CD4-positive, CD25-positive, alpha-beta regulatory T cell (primary cell): ENCODE data around the gene TENM4. TPM values are rescaled to one million over a fixed set of nuclear protein-coding genes. Genes with fewer than 3 reads are reported as not detected.

Experiments
- ATAC-seq, 2 donors: fragments of 150-1000 bp; cut with Tn5 transposase; one replicate each; pipeline ENCODE4 v1.10.0; 2021; ENCODE audit warnings: low read depth in 2 of 2, moderate number of reproducible peaks in 2 of 2, moderate library complexity in 1 of 2
- DNase-seq, 3 donors: peaks; one replicate each; pipeline versions ENCODE4 v3.0.0 to v3.0.0-alpha.2; 2012 to 2022; ENCODE audit warnings: mixed read lengths in 1 of 3
- H3K27ac ChIP-seq: one replicate; pipeline ENCODE4 v1.7.0; 2013; ENCODE audit warnings: mild to moderate bottlenecking, low read length; ENCODE audit not compliant: insufficient read depth, poor library complexity, severe bottlenecking
- H3K27me3 ChIP-seq: one replicate; pipeline ENCODE4 v1.7.0; 2013; ENCODE audit warnings: low read length; ENCODE audit not compliant: control insufficient read depth, insufficient read depth
- H3K36me3 ChIP-seq: one replicate; pipeline ENCODE4 v1.7.0; 2013; ENCODE audit warnings: mild to moderate bottlenecking, low read length, moderate library complexity; ENCODE audit not compliant: control insufficient read depth, insufficient read depth
- H3K4me1 ChIP-seq: 2 replicates; pipeline ENCODE4 v1.7.0; 2013; ENCODE audit warnings: mild to moderate bottlenecking, low read length; ENCODE audit not compliant: insufficient read depth, control insufficient read depth, poor library complexity, severe bottlenecking
- H3K4me3 ChIP-seq: one replicate; pipeline ENCODE4 v1.7.0; 2013; ENCODE audit warnings: low read depth, mild to moderate bottlenecking, low read length, moderate library complexity
- H3K9me3 ChIP-seq, 2 experiments: 1 replicate in 1 of 2; 2 replicates in 1 of 2; pipeline ENCODE4 v1.7.0; 2013; ENCODE audit warnings: low read length in 2 of 2, mild to moderate bottlenecking in 1 of 2, moderate library complexity in 1 of 2; ENCODE audit not compliant: control insufficient read depth in 2 of 2
- H3K27ac Mint-ChIP-seq, 3 donors: one replicate each; pipeline ENCODE4 v1.8.0; 2020 to 2022; ENCODE audit warnings: mild to moderate bottlenecking in 3 of 3, mixed read lengths in 3 of 3, moderate library complexity in 2 of 3
- H3K27me3 Mint-ChIP-seq: one replicate; pipeline ENCODE4 v1.8.0; 2022; ENCODE audit warnings: mild to moderate bottlenecking, mixed read lengths
- H3K36me3 Mint-ChIP-seq: one replicate; pipeline ENCODE4 v1.8.0; 2020; ENCODE audit warnings: mixed read lengths
- H3K4me1 Mint-ChIP-seq, 4 donors: one replicate each; pipeline ENCODE4 v1.8.0; 2020 to 2022; ENCODE audit warnings: mixed read lengths in 4 of 4, mild to moderate bottlenecking in 1 of 4
- H3K4me3 Mint-ChIP-seq, 4 donors: one replicate each; pipeline ENCODE4 v1.8.0; 2020 to 2022; ENCODE audit warnings: mild to moderate bottlenecking in 4 of 4, mixed read lengths in 4 of 4, moderate library complexity in 3 of 4
- H3K9me3 Mint-ChIP-seq, 7 donors: one replicate each; pipeline ENCODE4 v1.8.0; 2020 to 2022; ENCODE audit warnings: mixed read lengths in 7 of 7, mild to moderate bottlenecking in 3 of 7, moderate library complexity in 2 of 7
- polyA plus RNA-seq, 4 donors: library from polyadenylated mRNA; unstranded; fragments of 300-500 nt; fragmentation: Illumina TruSeq; gene quantifications; one replicate each; pipeline ENCODE4 v1.2.3, GENCODE V29; 2021
- total RNA-seq: library from RNA; stranded (reverse); gene quantifications from one replicate; pipeline ENCODE4 v1.2.3, GENCODE V29; 2022

The TENM4 gene
- total and polyA plus RNA-seq, 5 donors from 2014 or later: 0.02 TPM; not detected in 4

- DNase-seq (no peak), ATAC-seq (no peak)
- H3K27ac ChIP-seq: no peak overlapping the region
- Mint-ChIP-seq H3K4me1 (no peaks in the 10 kb centered on the region), H3K9me3 (peaks cover 0 to 5% (median 0%) of the 10 kb centered on the region in 7 donors), H3K27me3 (peaks cover under 1% of the 10 kb centered on the region), H3K4me3 (no peak overlapping the region), H3K27ac (no peak overlapping the region), H3K36me3 (no peaks in the 10 kb centered on the region)
- peaks cover under 1% of the 10 kb centered on the region for H3K27me3 ChIP-seq
- no peak overlapping the region for H3K4me3 ChIP-seq
- no peaks in the 10 kb centered on the region for H3K9me3 ChIP-seq
- no peaks in the 10 kb centered on the region for H3K4me1 ChIP-seq
- H3K36me3 ChIP-seq: no peaks in the 10 kb centered on the region
Observed at GRCh38 chr11:78916759-78917158, 524.1 kb downstream of the TENM4 start.

- no peak for ATAC-seq
- no peaks in the 10 kb centered on the region for H3K36me3 Mint-ChIP-seq
- peaks cover 0 to 5% (median 0%) of the 10 kb centered on the region in 7 donors for H3K9me3 Mint-ChIP-seq
Observed at GRCh38 chr11:78914503-78914902, 526.3 kb downstream of the TENM4 start.

GRCh38 chr11:78912778-78913177 is 528.1 kb downstream of the TENM4 start:
- H3K27me3 Mint-ChIP-seq: peaks cover 4% of the 10 kb centered on the region
- H3K36me3 Mint-ChIP-seq: no peaks in the 10 kb centered on the region
- no peak overlapping the region for H3K27ac ChIP-seq
- no peak overlapping the region for H3K4me3 ChIP-seq
- no peaks in the 10 kb centered on the region for H3K4me1 Mint-ChIP-seq
- no peak overlapping the region for H3K4me3 Mint-ChIP-seq
- no peaks in the 10 kb centered on the region for H3K4me1 ChIP-seq
- no peak for ATAC-seq
- no peaks in the 10 kb centered on the region for H3K9me3 ChIP-seq
- H3K9me3 Mint-ChIP-seq: peaks cover 0 to 5% (median 0%) of the 10 kb centered on the region in 7 donors
- H3K27ac Mint-ChIP-seq: no peak overlapping the region
- H3K27me3 ChIP-seq: no peaks in the 10 kb centered on the region
- DNase-seq: no peak
- H3K36me3 ChIP-seq: no peaks in the 10 kb centered on the region

More at GRCh38 chr11:78914503-78914902, 526.3 kb downstream of the TENM4 start:
- Mint-ChIP-seq H3K27me3 (peaks cover 4% of the 10 kb centered on the region), H3K4me3 (no peak overlapping the region), H3K4me1 (no peaks in the 10 kb centered on the region), H3K27ac (no peak overlapping the region)
- no peaks in the 10 kb centered on the region for H3K9me3 ChIP-seq
- H3K4me1 ChIP-seq: no peaks in the 10 kb centered on the region
- H3K27me3 ChIP-seq: no peaks in the 10 kb centered on the region
- H3K4me3 ChIP-seq: no peak overlapping the region
- H3K27ac ChIP-seq: no peak overlapping the region
- no peak for DNase-seq
- no peaks in the 10 kb centered on the region for H3K36me3 ChIP-seq

- Mint-ChIP-seq H3K4me3 (no peak overlapping the region), H3K27ac (no peak overlapping the region), H3K36me3 (no peaks in the 10 kb centered on the region), H3K4me1 (no peaks in the 10 kb centered on the region), H3K9me3 (peaks cover 0 to 4% (median 0%) of the 10 kb centered on the region in 7 donors), H3K27me3 (peaks cover 16% of the 10 kb centered on the region)
- no peak for DNase-seq
- no peak for ATAC-seq
- no peaks in the 10 kb centered on the region for H3K36me3 ChIP-seq
- H3K9me3 ChIP-seq: no peaks in the 10 kb centered on the region
- no peak overlapping the region for H3K27ac ChIP-seq
- no peak overlapping the region for H3K4me3 ChIP-seq
- no peaks in the 10 kb centered on the region for H3K4me1 ChIP-seq
- H3K27me3 ChIP-seq: no peaks in the 10 kb centered on the region
Observed at GRCh38 chr11:78910322-78910721, 530.5 kb downstream of the TENM4 start.

- H3K4me3 ChIP-seq: no peak overlapping the region
- ATAC-seq (no peak), DNase-seq (no peak)
- H3K36me3 ChIP-seq: no peaks in the 10 kb centered on the region
- H3K9me3 Mint-ChIP-seq: peaks cover 0 to 2% (median 0%) of the 10 kb centered on the region in 7 donors
- no peaks in the 10 kb centered on the region for H3K4me1 ChIP-seq
- H3K4me3 Mint-ChIP-seq: no peak overlapping the region
- no peaks in the 10 kb centered on the region for H3K27me3 ChIP-seq
- no peaks in the 10 kb centered on the region for H3K36me3 Mint-ChIP-seq
- H3K27me3 Mint-ChIP-seq: peaks cover 16% of the 10 kb centered on the region
- H3K27ac Mint-ChIP-seq: no peak overlapping the region
- no peaks in the 10 kb centered on the region for H3K4me1 Mint-ChIP-seq
- no peak overlapping the region for H3K27ac ChIP-seq
- H3K9me3 ChIP-seq: no peaks in the 10 kb centered on the region
Observed at GRCh38 chr11:78909386-78909785, 531.4 kb downstream of the TENM4 start.

GRCh38 chr11:78907636-78908035 is 533.2 kb downstream of the TENM4 start:
- H3K27ac Mint-ChIP-seq: no peak overlapping the region
- peaks cover 0 to 2% (median 0%) of the 10 kb centered on the region in 7 donors for H3K9me3 Mint-ChIP-seq
- ATAC-seq (no peak), DNase-seq (no peak)
- no peak overlapping the region for H3K4me3 Mint-ChIP-seq
- H3K36me3 Mint-ChIP-seq: no peaks in the 10 kb centered on the region
- H3K9me3 ChIP-seq: no peaks in the 10 kb centered on the region
- H3K36me3 ChIP-seq: no peaks in the 10 kb centered on the region
- peaks cover 16% of the 10 kb centered on the region for H3K27me3 Mint-ChIP-seq
- no peaks in the 10 kb centered on the region for H3K27me3 ChIP-seq
- H3K4me1 ChIP-seq: no peaks in the 10 kb centered on the region
- H3K27ac ChIP-seq: no peak overlapping the region
- no peak overlapping the region for H3K4me3 ChIP-seq
- no peaks in the 10 kb centered on the region for H3K4me1 Mint-ChIP-seq

- Mint-ChIP-seq H3K27me3 (peaks cover 13% of the 10 kb centered on the region), H3K36me3 (no peaks in the 10 kb centered on the region), H3K27ac (no peak overlapping the region), H3K4me3 (no peak overlapping the region), H3K4me1 (no peaks in the 10 kb centered on the region), H3K9me3 (no peaks in the 10 kb centered on the region)
- Histone ChIP-seq H3K27me3 (no peaks in the 10 kb centered on the region), H3K9me3 (no peaks in the 10 kb centered on the region), H3K36me3 (no peaks in the 10 kb centered on the region), H3K27ac (no peak overlapping the region), H3K4me1 (no peaks in the 10 kb centered on the region), H3K4me3 (no peak overlapping the region)
- ATAC-seq: no peak
- no peak for DNase-seq
Observed at GRCh38 chr11:78906566-78906965, 534.3 kb downstream of the TENM4 start.

- Mint-ChIP-seq H3K4me3 (no peak overlapping the region), H3K9me3 (no peaks in the 10 kb centered on the region), H3K4me1 (no peaks in the 10 kb centered on the region), H3K27ac (no peak overlapping the region), H3K36me3 (no peaks in the 10 kb centered on the region), H3K27me3 (peaks cover 12% of the 10 kb centered on the region)
- Histone ChIP-seq H3K27ac (no peak overlapping the region), H3K4me1 (no peaks in the 10 kb centered on the region), H3K4me3 (no peak overlapping the region), H3K36me3 (no peaks in the 10 kb centered on the region), H3K27me3 (no peaks in the 10 kb centered on the region), H3K9me3 (no peaks in the 10 kb centered on the region)
- DNase-seq (no peak), ATAC-seq (no peak)
Observed at GRCh38 chr11:78905756-78906155, 535.1 kb downstream of the TENM4 start.
